Chondrocyte (in vitro differentiated cells): ENCODE measurements around the gene MALRD1. TPM values are rescaled to one million over a fixed set of nuclear protein-coding genes. Genes with fewer than 3 reads are reported as not detected.

Experiments used
- DNase-seq: peaks from one replicate; pipeline ENCODE4 v3.0.0; 2021; ENCODE audit warnings: mixed read lengths, low spot score
- H3K27ac Mint-ChIP-seq: one replicate; pipeline ENCODE4 v1.8.0; 2021; ENCODE audit warnings: mild to moderate bottlenecking, moderate library complexity, mixed read lengths; ENCODE audit not compliant: unreplicated experiment
- H3K27me3 Mint-ChIP-seq: 2 replicates; pipeline ENCODE4 v1.8.0; 2021; ENCODE audit warnings: low read depth, mixed read lengths
- H3K36me3 Mint-ChIP-seq: 2 replicates; pipeline ENCODE4 v1.8.0; 2021; ENCODE audit warnings: low read depth, mixed read lengths
- H3K4me1 Mint-ChIP-seq: 2 replicates; pipeline ENCODE4 v1.8.0; 2021; ENCODE audit warnings: low read depth, mild to moderate bottlenecking, mixed read lengths
- H3K4me3 Mint-ChIP-seq: one replicate; pipeline ENCODE4 v1.8.0; 2021; ENCODE audit warnings: mild to moderate bottlenecking, moderate library complexity, mixed read lengths; ENCODE audit not compliant: unreplicated experiment
- H3K9me3 Mint-ChIP-seq: 2 replicates; pipeline ENCODE4 v1.8.0; 2021; ENCODE audit warnings: low read depth, mixed read lengths
- long read RNA-seq: library from polyadenylated mRNA; stranded (forward); transcript quantifications from one replicate; pipeline ENCODE4 v2.0.0, GENCODE V29; 2021
- total RNA-seq: library from RNA; stranded (reverse); gene quantifications from 3 replicates; pipeline ENCODE4 v1.2.1, GENCODE V29; 2021
- TF ChIP-seq, protein P1 (sequence below): fragments of 200-600 bp; sonication (generic); IDR thresholded peaks from 2 replicates; pipeline ENCODE4 v1.5.0; 2021; ENCODE audit warnings: antibody characterized with exemption, mild to moderate bottlenecking, moderate library complexity

MALRD1 gene
- total RNA-seq: 0.27 to 1.3 TPM in 2 of 3 replicates, not detected in the other
- long read RNA-seq: 0 reads

DNA sequence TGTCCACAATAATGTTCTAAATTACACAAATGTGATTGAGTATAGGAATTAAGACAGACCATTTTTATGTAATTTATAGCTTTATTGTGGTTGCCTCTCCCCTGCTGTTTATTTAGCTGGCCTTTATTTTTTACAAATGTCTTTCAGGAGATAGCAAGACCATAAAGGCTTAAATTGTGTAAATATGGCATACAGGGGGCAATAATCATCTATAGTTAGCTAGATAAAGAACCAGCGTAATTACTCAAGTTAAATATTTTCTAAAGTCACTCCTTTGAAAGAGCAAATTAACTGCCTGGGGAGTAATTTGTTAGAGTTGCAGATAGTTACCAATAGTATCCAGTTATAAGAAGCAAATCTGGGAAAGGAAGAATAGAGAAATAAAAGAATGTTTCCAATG is at the start of gene MALRD1:
Gene MALRD1 (plus strand): TSS at position 313 of the 400 bp plus-strand sequence. CDS start 138 bp downstream, outside the sequence.
- Mint-ChIP-seq H3K9me3 (no peaks in the 10 kb centered on the region), H3K4me1 (no peaks in the 10 kb centered on the region), H3K4me3 (no peak within 1 kb of the TSS), H3K27me3 (no peaks in the 10 kb centered on the region), H3K27ac (no peak within 1 kb of the TSS), H3K36me3 (no peaks in the 10 kb centered on the region)
- TF ChIP-seq, protein P1, sequence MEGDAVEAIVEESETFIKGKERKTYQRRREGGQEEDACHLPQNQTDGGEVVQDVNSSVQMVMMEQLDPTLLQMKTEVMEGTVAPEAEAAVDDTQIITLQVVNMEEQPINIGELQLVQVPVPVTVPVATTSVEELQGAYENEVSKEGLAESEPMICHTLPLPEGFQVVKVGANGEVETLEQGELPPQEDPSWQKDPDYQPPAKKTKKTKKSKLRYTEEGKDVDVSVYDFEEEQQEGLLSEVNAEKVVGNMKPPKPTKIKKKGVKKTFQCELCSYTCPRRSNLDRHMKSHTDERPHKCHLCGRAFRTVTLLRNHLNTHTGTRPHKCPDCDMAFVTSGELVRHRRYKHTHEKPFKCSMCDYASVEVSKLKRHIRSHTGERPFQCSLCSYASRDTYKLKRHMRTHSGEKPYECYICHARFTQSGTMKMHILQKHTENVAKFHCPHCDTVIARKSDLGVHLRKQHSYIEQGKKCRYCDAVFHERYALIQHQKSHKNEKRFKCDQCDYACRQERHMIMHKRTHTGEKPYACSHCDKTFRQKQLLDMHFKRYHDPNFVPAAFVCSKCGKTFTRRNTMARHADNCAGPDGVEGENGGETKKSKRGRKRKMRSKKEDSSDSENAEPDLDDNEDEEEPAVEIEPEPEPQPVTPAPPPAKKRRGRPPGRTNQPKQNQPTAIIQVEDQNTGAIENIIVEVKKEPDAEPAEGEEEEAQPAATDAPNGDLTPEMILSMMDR: no peak
- DNase-seq: no peak

DNA sequence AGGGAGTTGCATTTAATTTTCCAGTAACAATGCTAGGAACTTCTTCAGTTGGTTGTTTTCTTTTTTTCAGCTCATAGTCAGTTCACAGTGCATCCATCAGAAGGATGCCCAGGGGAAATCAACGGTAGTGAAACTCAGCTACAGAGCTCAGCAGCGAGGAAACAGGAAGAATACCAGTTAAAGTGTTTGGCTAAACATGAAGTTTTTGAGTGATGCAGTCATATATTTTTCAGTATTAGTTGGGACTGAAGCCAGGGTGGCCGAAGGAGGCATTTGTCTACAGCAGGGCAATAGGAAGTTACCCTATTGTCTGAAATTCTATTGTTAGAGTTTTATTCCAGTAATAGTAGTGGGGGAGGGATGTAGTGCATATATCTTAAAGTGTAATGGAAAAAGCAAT is 45.3 kb upstream of the MALRD1 start:
- Mint-ChIP-seq H3K4me1 (no peaks in the 10 kb centered on the region), H3K27ac (no peak overlapping the region), H3K4me3 (no peak overlapping the region), H3K36me3 (no peaks in the 10 kb centered on the region), H3K9me3 (peaks cover 11% of the 10 kb centered on the region), H3K27me3 (no peaks in the 10 kb centered on the region)
- TF ChIP-seq, protein P1: no peak
- DNase-seq: no peak

DNA sequence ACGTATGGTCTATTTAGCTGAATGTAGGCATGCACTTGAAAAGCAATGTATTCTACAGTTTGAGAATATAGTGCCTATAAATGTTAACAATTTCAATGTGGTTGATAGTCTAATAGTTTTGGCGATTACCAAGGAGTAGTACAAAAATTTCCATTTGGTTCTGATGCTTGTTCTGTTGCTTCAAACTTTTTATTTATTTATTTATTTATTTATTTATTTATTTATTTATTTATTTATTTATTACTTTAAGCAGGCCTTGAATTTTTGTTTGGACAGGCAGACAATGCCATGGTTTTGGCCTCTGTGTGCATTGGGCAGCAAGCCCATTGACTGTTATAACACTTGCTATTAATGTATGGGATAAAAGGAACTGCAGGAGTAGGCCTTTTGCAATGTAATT is 36.5 kb upstream of the MALRD1 start:
- Mint-ChIP-seq H3K4me1 (no peaks in the 10 kb centered on the region), H3K36me3 (no peaks in the 10 kb centered on the region), H3K27me3 (no peaks in the 10 kb centered on the region), H3K4me3 (no peak overlapping the region), H3K9me3 (peaks cover 35% of the 10 kb centered on the region), H3K27ac (no peak overlapping the region)
- TF ChIP-seq, protein P1: no peak
- no peak for DNase-seq

DNA sequence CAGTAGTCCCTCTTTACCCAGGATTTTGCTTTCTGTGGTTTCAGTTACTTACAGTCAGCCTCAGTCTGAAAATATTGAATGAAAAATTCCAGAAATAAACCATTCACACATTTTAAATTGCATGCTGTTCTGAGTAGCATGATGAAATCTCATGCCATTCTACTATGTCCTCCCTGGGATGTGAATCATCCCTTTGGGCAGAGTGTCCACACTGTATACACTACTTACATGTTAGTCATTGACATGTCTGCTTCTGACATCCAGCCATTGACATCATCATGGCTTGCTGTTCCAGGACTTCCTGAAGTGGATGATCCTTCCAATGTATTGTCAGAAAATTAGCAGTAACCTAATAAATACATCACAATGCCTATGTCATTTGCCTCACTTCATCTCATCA is 34.6 kb upstream of the MALRD1 start:
- no peaks in the 10 kb centered on the region for H3K36me3 Mint-ChIP-seq
- no peak overlapping the region for H3K4me3 Mint-ChIP-seq
- peak overlapping the region; percentile 20 for H3K27ac Mint-ChIP-seq
- no peaks in the 10 kb centered on the region for H3K27me3 Mint-ChIP-seq
- peaks cover 32% of the 10 kb centered on the region for H3K9me3 Mint-ChIP-seq
- H3K4me1 Mint-ChIP-seq: no peaks in the 10 kb centered on the region
- TF ChIP-seq, protein P1: no peak
- no peak for DNase-seq

DNA sequence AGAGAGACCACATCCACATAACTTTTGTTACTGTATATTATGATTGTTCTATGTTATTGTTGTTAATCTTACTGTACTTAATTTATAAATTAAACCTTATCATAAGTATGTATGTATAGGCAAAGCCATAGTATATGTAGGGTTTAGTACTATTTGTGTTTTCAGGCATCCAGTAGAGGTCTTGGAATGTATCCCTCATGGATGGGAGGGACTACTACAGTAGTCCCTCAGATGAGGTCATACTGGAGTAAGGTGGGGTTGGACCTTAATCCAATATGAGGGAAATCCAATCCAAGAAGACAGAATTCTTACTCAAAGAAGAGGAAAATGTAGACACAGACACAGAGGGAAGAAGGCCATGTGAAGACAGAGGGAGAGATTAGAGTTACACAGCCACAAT is 34.1 kb upstream of the MALRD1 start:
- Mint-ChIP-seq H3K27me3 (no peaks in the 10 kb centered on the region), H3K9me3 (peaks cover 32% of the 10 kb centered on the region), H3K27ac (no peak overlapping the region), H3K4me1 (no peaks in the 10 kb centered on the region), H3K4me3 (no peak overlapping the region), H3K36me3 (no peaks in the 10 kb centered on the region)
- TF ChIP-seq, protein P1: no peak
- DNase-seq: no peak
